ENCODE data around the gene TRMT61B.

TRMT61B gene

DNA sequence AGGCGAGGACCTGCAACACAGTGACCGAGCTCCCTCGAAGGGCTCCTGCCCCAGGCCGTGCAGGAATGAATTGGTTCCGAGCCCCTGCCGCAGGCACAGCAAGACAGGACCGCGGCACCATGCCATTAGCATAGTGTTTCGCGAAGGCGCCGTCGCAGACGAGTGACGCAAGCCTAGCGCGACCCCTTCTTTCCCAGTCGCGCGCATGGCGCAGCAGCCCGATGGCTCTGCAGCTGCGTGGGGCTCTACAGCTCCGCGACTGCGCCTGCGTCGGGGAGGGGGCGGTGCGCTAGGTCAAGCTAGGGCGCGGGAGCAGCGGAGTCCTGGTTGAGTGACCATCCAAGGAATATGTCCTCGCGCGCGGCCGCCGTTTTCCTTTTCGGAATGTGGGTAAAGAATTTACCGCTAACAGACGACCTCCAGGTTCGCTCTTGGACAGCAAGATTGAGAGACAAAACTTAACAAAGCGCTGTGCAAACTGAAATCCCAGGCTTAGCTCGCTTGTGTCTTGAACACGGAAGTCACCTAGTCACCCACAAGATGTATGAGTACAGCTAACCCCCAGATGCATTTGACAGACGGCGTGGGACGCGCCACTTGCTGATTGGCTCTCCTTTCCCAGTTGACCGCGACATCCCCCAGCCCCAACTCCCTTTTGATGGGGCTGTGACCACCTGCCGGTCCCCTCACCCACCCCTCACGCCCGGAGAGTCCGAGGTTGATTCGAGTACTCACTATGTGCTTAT is at the start of gene TRMT61B:
TRMT61B (minus strand) TSS at position 164 of the 746 bp plus-strand sequence; CDS start at position 132, 32 bp downstream.
- peak; percentile 95 for DNase-seq (ENCODE audit: low read depth)

DNA sequence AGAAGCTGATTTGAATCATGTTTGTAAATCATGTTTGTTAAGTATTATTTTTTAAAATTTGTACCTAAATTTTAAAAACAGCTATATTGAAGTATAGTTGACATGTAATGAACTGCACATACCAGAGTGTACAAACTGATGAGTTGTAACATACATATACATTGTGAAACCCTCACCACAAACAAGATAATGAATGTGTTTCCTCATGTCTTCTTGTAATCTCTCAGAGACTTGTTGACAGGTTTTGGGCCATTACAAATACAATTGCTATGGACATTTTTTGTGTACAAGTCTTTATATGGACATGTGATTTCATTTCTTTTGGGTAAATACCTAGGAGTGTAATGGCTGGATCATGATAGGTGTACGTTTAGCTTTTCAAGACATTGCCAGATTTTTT is 45.8 kb upstream of the TRMT61B start:
- no peak for DNase-seq (ENCODE audit: low read depth)

DNA sequence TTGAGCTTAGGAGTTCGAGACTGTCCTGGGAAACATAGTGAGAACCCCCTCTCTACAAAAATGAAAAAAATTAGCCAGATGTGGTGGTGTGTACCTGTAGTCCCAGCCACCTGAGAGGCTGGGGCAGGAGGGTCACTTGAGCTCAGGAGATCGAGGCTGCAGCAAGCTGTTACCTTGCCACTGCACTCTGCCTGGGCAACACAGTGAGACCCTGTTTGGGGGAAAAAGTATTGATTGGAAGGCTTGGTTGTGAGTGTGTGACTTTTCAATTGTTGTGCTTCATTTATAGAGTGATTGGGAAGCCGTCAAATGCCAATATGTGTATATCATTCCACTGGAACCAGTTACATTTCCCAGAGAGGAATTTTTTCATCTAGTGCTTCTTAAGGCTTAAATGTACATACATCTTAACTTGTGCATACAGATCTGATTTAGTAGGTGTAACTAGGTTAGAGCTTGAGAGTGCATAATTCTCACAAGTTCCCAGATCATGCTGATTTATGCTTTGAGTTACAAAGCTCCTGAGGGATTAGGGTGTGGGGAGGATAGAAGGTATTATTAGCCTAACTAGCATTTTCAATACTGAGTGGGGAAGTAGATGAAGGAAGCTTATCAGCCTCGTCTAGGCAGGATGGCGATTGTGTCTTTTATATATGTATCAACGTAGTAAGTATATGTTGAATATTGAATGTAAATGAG is 39.7 kb upstream of the TRMT61B start:
- DNase-seq (ENCODE audit: low read depth): no peak

DNA sequence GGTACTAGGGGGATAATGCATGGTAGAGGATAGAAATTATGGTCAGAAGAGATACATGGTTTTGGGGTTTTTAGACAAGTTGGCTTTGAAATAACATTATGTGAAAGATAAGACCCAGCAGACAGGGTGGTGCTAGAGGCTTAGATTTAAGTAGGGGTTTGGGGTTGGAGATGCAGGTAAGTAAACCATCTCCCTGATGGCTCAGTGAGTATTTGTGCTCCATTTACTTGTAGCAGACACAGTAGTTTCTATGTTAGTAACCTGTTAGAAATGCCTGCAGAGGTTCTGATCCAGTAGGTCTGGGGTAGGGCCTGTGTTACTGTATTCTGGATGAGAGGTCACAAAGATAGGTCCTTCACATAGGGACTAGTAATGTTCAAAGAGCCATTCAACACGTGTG is 38.1 kb upstream of the TRMT61B start:
- no peak for DNase-seq (ENCODE audit: low read depth)

DNA sequence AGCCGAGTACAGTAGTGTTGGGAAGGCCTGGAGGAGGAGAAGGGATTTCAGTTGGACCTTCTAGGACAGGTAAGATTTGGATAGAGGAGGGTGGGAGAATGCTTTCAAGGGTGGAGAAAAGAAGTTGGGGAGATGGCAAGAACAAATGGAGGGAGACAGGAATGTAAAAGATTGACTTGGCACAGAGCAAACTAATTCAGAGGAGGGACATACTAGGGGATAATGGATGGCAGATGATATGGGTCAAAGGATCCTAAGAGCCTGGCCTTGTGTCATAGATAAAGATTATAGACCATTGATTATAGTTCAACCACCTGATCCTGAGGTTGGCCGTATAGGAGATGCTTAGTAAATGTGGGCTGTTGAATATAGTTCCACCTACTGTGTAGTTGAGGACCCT is 36.7 kb upstream of the TRMT61B start:
- DNase-seq (ENCODE audit: low read depth): no peak

DNA sequence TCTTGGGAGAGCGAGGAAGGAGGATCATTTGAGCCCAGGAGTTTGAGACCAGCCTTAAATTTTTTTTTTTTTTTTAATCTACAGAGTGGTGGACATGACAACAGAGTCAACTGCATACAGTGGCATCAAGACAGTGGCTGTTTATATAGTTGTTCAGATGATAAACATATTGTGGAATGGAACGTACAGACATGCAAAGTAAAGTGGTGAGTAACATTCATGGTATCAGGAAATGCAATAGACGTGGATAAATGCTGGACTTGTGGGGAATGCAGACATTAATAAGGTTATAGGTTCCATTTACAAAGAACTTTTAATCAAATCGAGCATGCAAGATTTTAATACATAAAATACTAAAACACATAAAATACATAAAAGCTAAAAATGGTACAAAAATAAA is 36.3 kb upstream of the TRMT61B start:
- DNase-seq (ENCODE audit: low read depth): no peak

DNA sequence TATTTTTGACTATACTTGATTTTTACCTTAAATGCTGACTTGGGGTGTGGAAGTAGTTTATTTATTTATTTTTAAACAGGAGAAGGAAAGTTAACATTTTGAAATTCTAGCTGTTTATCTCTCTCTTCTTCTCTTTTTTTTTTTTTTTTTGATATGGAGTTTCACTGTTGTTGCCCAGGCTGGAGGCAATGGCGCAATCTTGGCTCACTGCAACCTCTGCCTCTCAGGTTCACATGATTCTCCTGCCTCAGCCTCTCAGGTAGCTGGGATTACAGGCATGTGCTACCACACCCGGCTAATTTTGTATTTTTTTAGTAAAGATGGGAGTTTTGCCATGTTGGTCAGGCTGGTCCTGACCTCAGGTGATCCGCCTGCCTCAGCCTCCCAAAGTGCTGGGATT is 35.4 kb upstream of the TRMT61B start:
- DNase-seq (ENCODE audit: low read depth): no peak

DNA sequence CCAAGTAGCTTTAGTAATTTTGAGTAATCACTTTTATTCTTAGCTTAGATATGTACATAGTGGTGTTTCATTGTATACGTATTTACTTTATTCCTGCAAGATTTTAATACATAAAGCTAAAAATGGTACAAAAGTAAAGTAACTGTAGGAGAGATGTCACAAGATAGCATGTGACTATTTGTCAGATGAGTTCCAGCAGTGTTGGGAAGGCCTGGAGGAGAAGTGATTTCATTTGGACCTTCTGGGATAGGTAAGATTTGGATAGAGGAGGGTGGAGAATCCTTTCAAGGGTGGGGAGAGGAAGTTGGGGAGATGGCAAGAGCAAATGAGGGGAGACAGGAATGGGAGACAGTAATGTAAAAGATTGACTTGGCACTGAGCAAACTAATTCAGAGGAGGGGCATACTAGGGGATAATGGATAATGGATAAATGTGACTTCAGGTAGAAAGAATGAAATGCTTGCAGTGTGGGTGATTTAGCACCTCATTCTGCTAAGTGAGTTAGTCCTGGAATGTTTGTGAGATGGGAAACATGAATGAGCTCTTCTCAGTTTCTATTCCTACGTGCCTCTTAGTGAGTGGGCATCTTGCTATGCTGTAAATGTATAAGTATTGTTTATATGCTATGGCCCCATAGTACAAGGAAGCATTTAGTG is 34.8 kb upstream of the TRMT61B start:
- no peak for DNase-seq (ENCODE audit: low read depth)

DNA sequence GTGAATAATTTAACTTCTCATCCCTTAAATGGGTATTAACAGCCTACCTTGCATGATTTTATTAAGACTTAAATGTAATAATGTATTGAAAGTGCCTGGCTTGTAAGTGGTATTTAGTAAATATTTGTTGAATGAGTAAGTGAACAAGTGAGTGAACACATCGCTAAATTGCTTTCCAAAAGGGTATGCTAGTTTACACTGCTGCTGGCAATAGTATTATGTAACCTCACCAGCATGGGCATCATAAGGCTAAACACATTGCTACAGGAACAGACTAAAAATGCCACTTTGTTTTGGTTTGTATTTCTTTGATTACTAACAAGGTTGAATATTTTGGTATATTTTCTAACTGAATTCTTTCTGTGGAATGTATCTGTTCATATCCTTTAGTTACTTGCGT is 34.2 kb upstream of the TRMT61B start:
- DNase-seq (ENCODE audit: low read depth): peak; percentile 64

DNA sequence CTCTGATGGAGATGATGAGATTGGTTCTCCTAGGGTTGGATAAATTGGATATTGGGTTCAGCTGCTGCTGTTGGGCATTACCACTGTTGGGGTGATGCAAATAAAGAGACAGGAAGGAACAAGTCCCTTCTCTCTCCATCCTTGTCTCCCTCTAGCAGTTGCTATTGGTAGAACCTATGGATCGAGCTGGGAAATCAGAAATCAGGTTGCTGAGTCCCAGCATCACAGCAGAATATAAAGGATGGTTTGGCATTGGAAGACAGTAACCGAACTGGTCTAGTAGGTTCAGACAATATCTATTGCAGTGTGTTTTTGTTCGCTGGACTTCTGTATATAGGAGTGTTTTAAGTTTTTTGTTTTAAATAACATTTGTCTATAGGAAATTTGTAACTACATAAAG is 32.5 kb upstream of the TRMT61B start:
- no peak for DNase-seq (ENCODE audit: low read depth)

DNA sequence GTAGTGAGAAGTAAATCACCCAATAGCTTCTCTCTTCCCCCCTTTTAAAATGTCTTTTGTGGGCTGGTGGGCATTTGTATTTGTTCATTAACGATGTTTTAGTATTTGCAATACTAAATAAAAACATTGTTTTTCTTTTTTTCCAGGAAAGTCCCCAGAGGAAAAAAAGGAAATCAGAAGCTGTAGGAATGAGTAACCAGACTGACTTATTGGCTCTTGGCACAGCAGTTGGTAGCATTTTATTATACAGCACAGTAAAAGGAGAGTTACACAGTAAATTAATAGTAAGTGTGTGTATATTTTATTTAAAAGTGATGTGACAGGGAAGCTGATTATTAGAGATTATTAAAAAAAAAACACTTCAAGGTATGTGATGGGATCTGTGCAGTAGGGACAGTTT is 31.7 kb upstream of the TRMT61B start:
- no peak for DNase-seq (ENCODE audit: low read depth)

DNA sequence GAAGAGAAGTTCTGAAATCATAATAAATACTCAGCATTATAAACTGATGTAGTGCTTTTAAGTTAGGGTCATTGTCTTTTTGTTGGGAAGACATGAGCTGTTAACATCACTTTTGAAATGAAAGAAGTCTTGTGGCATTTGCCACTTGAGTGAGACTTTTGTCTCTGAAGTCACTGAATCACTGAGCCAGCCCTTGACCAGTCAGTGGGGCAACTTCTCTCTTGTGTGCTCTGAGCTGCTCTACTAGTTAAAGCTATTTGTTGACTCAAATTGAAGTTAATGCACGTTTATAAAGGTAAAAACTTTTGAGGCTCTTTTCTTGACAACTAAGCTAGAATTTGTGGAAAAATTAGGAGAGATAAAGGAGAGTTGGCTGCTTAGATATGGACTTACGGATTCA is 31.1 kb upstream of the TRMT61B start:
- DNase-seq (ENCODE audit: low read depth): no peak

DNA sequence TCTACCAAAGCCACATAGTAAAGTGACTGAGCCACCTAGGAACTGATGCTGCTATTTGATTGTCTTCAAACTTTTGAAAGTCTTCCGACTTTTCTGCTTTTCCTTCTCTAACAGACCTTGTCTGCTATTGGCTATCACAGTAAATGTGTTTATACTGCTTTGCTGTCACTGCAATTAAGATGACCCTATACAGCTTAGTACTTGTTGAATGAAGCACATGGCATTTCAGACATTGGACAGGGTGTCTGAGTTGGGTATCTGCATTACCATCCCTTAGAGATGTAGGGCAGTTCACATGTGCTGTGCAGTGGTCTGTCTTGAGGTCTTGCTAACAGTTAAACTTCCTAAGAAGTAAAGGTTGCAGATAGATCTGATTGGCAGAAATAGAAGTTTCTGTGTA is 27.9 kb upstream of the TRMT61B start:
- DNase-seq (ENCODE audit: low read depth): no peak

DNA sequence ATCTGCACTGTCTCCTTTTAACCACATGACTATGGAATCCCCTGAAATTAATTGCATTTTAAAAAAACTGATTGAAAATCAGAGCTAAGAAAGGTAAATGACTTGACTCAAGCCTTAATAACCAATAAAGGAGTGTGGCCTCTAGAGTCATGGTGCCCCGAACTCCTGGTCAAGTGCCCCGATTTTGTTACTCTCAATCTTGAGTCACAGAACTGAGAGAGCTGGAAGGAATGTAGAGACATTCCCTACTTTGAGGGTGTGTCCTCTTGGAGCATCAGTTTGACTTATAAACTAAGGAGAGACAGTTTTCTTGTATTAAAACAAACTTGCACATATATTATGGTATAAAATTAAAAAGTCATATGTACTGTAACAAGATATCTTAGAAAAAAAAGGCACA is 26.8 kb upstream of the TRMT61B start:
- peak; percentile 14 for DNase-seq (ENCODE audit: low read depth)

DNA sequence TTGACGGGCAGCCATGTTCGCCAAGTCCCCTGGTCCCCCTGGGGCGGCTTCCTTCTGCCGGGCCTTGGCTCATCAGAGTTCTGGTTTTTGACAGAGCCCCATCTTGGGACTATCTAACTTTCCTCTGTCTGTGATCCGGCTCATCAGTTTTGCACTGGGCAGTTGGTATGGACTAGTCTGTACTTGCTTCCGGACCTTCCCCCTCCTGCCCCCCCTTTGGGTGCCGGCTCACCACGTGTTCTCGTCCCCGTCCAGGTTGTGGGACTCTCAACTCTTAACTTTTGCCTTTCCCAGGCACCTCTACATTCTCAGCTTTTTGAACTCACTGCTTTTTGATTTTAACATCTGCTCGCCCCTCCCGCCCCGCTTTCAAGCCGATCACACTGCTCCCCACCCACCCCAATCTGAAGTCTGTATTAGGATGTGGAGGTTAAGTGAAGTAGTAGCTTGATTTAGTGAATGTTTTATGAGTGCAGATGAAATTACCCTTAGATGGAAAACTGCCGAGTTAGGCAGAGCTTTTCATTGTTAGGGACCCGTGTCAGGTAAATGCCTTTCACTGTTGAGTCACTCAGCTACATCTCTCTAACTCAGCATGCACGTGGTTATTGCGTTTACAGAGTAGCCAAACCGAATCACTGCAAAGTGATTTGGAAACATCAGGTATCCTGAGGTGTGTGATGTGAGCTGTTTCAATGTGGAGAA is 25.2 kb upstream of the TRMT61B start:
- no peak for DNase-seq (ENCODE audit: low read depth)

DNA sequence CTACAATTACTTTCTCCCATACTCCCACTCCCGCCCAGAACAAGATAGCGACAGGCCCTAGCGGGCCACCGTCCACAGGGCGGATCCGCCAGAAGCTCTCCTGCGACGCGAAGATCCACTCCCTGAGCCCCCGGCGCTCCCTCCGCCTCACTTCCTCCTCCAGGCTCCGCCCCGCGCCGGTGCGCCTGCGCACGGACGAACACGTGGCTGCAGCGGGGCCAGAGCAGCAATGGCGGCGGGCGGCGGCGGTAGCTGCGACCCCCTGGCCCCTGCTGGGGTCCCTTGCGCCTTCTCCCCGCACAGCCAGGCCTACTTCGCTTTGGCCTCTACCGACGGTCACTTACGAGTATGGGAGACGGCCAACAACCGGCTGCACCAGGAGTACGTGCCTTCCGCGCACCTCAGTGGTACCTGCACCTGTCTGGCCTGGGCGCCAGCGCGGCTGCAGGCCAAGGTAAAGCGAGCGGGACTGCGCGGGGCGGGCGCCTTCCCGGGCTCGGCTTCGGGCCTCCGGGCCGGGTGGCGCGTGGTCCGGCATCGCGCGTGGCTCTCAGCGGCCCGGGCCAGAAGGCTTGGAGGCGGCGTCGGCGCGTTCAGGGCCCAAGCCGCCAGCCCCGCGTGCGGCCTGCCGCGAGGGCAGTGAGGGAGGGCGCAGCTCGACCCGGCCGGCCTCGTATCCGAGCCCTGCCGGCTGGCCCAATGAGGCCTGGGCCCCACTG is 24.5 kb upstream of the TRMT61B start, which contains the start of gene WDR43:
WDR43 (plus strand) TSS at position 198 of the 719 bp plus-strand sequence; CDS start at position 230, 32 bp downstream.
- peak; percentile 99 for DNase-seq (ENCODE audit: low read depth)

DNA sequence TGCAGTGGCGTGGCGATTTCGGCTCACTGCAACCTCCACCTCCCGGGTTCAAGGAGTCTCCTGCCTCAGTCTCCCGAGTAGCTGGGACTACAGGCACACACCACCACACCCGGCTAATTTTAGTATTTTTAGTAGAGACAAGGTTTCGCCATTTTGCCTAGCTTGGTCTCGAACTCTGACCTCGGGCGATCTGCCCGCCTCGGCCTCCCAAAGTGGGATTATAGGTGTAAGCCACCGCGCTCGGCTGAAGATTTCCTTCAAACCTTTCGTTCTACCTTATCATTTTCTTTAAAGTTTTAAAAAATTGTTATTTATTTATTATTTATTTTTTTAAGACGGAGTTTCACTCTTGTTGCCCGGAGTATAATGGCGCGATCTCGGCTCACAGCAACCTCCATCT is 23.4 kb upstream of the TRMT61B start:
- no peak for DNase-seq (ENCODE audit: low read depth)

DNA sequence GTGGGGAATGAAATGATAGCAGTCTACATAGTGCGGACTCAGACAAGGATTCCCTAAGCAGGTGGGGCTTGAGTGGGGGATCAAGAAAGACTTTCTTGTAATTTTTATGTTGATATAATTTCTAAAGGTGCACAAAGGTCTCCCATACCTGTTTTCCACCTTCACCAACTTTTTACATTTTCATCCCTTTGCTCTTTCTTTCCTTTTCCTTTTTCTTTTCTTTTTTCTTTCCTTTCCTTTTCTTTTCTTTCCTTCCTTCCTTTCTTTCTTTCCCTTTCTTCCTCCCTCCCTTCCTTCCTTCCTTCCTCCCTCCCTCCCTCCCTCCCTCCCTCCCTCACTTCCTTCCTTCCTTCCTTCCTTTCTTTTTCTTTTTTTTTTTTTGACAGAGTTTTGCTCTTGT is 10.1 kb upstream of the TRMT61B start:
- DNase-seq (ENCODE audit: low read depth): no peak

DNA sequence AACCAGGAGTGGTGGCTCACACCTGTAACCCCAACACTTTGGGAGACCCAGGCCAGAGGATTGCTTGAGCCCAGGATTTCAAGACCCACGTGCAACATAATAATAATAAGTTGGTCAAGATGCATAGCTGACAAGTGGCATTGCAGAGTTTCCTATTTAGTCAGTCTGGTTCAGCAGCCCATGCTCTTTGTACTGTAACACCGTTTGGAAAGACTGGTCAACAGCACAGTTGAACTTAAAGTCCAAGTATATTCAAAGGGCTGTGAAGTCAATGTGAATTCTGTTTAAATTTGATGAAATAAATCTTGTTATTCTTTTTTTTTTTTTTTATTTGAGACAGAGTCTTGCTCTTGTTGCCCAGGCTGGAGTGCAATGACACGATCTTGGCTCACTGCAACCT is 1.5 kb upstream of the TRMT61B start:
- no peak for DNase-seq (ENCODE audit: low read depth)

DNA sequence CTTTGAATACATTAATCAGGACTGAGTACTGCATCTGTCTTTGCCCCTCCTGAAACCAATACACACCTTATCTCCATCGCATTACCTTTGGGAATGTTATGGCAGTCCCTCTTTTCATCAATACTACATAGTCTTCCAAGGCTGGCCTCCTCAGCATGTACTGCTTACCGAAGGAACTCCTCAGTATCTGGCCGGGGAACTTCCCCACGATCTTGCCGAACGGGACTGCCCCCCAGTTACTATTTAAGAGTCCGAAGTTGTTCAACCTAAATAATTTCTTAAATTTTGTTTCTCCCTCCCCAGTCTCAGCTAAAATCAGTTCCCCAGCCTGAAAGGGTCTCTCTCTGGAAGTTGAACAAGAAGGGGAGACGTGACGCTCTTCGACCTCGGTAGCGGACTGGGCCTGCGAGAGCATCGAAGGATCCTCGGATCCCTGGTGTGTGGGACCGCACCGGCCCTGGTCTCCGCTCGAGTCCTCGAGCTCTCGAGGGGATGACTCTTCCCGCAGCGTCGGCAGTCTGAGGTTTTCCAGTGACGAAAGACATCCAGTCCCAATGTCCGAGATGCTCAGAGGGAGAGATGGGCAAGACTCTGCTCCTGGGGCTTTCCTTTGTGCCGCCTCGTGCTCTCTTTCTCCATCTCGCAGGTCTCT is 489 bp downstream of the TRMT61B start:
- DNase-seq (ENCODE audit: low read depth): no peak

DNA sequence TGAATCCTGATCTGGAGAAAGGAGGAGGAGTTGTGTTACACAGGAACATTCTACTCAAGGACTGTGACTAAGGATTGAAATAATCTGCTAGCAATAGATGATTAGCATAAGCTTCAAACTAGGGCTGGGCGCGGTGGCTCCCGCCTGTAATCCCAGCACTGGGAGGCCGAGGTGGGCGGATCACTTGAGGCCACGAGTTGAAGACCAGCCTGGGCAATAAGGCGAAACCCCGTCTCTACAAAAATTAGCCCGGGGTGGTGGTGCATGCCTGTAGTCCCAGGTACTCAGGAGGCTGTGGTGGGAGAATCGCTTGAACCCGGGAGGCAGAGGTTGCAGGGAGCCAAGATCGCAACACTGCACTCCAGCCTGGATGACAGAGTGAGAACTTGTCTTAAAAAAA is 1.5 kb downstream of the TRMT61B start:
- no peak for DNase-seq (ENCODE audit: low read depth)
